RWPE1 (cell line): ENCODE results near the gene REELD1.

Experiments
- CTCF ChIA-PET: fragments of 350-600 bp; sonication (Branson Sonifier 250); formaldehyde crosslinking; extraction: SDS; loops from one replicate; lab custom pipeline; 2021; lab: Yijun Ruan, JAX
- POLR2A ChIA-PET: fragments of 400-600 bp; formaldehyde crosslinking; extraction: SDS; loops from one replicate; lab custom pipeline; 2020; ENCODE audit warnings: antibody characterized with exemption; ENCODE audit not compliant: low non-redundant PET; lab: Yijun Ruan, JAX
- DNase-seq: peaks from one replicate; pipeline ENCODE4 v3.0.0; 2012; ENCODE audit warnings: low spot score
- H3K27ac ChIP-seq: fragments of 450-650 bp; 2 replicates; pipeline ENCODE4 v1.5.1; 2017
- TF ChIP-seq, protein P1 (sequence below): fragments of 450-650 bp; conservative IDR thresholded peaks from 2 replicates; pipeline ENCODE4 v1.5.1; 2017; ENCODE audit warnings: low read depth, mild to moderate bottlenecking

The REELD1 gene

DNA sequence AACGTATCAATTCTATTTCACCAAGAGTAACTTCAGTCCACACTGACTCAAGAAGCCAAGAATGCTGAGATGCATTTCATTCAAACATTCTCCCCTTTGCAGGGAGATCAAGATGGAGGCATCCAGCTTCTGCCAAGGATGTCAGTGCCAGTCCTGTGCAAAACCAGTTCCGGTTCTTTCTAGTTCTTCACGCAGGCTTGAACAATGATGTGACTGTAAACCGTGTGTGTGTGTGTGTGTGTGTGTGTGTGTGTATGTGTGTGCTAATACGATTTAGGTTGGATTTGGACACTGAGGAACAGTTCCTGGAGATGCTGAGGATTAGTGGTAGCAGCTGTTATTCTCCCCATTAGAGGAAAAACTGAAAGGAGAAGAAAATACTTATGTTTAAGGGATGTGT, at the start of gene REELD1:
REELD1 (plus strand) TSS at position 301 of the 400 bp plus-strand sequence. CDS start 2,415 bp downstream, outside the sequence.
- TF ChIP-seq, protein P1, sequence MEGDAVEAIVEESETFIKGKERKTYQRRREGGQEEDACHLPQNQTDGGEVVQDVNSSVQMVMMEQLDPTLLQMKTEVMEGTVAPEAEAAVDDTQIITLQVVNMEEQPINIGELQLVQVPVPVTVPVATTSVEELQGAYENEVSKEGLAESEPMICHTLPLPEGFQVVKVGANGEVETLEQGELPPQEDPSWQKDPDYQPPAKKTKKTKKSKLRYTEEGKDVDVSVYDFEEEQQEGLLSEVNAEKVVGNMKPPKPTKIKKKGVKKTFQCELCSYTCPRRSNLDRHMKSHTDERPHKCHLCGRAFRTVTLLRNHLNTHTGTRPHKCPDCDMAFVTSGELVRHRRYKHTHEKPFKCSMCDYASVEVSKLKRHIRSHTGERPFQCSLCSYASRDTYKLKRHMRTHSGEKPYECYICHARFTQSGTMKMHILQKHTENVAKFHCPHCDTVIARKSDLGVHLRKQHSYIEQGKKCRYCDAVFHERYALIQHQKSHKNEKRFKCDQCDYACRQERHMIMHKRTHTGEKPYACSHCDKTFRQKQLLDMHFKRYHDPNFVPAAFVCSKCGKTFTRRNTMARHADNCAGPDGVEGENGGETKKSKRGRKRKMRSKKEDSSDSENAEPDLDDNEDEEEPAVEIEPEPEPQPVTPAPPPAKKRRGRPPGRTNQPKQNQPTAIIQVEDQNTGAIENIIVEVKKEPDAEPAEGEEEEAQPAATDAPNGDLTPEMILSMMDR, result no peak
- DNase-seq, result no peak
- CTCF ChIA-PET, result no interaction called here
- no peak within 1 kb of the TSS for H3K27ac ChIP-seq
- POLR2A ChIA-PET, result no interaction called here

DNA sequence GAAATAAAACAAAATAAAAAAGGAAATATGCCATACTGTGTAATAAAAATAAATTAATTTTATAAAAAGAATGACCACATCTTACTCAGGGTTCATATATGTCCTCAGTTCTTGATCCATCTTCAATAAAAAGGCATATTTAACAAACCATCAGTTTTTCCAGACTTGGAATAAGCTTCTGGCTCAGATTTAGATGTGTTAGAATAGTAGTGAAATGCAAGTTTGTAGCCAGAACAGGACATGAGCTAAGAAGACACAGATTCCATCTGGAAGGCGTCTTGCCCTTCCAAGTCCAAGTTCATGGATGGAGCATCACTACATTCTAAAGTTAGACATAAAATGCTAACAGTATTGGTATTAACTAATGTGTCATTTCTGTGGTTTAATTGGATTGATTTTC, 49.1 kb upstream of the REELD1 start:
- ChIA-PET POLR2A (no interaction called here), CTCF (interaction anchor here (0.6 kb wide), 1 partner anchor 8 kb away, joined by 3 read pairs; no protein-coding TSS in a partner anchor)
- no peak for DNase-seq
- H3K27ac ChIP-seq, result no peak overlapping the region
- TF ChIP-seq, protein P1, result no peak

- CTCF ChIA-PET, result interaction anchor here (0.6 kb wide), 1 partner anchor 9 kb away, joined by 3 read pairs; no protein-coding TSS in a partner anchor
- peak; percentile 28 for DNase-seq
- H3K27ac ChIP-seq, result peak overlapping the region; percentile 91
- POLR2A ChIA-PET, result no interaction called here
- TF ChIP-seq, protein P1, result no peak
Observed at GRCh38 chr4:146165840-146166239, 48.5 kb upstream of the REELD1 start.

DNA sequence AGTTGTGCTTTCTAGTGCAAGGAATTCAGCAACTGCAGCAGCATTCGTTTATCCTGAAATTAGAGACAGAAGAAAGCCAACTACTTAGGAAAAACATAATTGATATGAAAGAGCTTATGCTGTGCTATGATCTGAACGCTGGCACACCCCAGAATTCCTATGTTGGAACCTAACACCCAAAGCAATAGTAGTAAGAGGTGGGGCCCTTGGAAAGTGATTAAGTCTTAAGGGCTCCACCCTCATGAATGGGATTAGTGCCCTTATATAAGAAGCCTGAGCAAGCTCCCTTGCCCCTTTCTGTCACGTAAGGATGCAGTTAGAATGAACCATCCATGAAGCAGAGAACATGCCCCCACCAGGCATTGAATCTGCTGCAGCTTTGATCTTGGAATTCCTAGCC, 44.2 kb upstream of the REELD1 start:
- POLR2A ChIA-PET, result no interaction called here
- TF ChIP-seq, protein P1, result no peak
- no peak for DNase-seq
- H3K27ac ChIP-seq, result no peak overlapping the region
- CTCF ChIA-PET, result no interaction called here

DNA sequence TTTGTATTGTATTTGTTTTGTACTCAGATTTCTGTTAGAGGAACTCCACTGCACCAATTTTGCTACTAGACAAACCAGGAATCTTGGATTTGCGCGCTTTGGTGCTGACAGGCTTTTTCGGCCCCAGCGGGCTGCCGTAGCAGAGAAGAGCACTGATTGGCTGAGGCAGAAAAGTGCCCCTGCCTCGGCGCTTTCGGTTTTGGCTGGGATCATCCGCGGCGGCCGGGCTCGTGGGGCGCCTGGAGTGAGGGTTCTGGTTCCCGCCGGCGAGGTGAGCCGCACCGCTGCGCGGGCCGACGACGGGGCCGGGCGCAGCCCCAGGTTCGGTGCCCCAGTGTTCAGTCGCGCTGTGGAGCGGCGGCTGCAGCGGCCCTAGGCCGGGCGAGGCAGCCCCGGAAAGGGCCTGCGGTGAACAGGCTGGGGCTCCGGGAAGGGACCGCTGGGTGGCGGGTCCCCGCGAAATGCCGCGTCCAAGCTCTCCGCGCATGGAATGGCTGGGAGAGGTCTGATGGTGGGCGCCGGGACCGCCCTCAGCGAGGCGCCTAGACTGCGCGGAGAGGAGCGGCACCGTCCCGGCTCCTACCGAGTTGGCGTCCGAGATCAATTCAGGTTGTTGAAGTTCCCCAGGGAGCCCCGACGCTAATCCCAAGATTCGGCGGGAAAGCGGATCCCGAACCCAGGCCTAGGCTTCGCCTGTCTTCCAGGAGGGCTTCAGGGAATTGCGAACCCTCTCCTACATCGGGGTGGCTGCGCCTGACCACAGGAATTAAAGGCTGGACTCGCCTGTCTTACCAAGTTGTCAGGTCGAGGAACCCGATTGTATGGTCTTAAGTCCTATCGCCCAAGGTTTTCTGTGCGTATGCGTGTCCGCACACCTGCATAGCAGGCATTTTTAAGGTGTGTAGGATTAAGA, 38.5 kb upstream of the REELD1 start, which contains the start of gene LSM6:
LSM6 (plus strand) TSS at position 178 of the 913 bp plus-strand sequence. CDS start 7,204 bp downstream, outside the sequence.
- peak; percentile 85 for DNase-seq
- ChIA-PET CTCF (interaction anchor here (0.5 kb wide), 1 partner anchor 1453 kb away, joined by 5 read pairs; no protein-coding TSS in a partner anchor), POLR2A (no interaction called here)
- TF ChIP-seq, protein P1, result no peak
- peak within 1 kb of the TSS; percentile 87 for H3K27ac ChIP-seq

DNA sequence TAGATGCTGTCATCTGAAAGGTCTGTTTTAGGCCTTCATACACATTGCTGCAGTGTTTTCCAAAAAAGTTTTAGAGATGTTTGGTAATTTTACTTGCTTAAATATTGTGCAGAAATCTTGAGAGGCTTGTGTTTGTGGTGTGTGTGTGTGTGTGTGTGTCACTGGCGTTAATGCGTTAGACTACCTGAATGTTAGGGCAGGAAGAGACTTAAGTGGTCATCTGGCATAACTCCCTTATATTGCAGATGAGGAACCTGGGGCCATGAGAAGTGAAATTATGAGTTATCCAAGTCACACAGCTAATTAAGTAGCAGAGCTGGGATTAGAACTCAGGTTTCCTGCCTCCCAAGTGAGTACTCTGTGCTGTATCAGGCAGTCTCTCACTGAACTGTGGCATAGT, 37.4 kb upstream of the REELD1 start:
- CTCF ChIA-PET, result no interaction called here
- POLR2A ChIA-PET, result no interaction called here
- TF ChIP-seq, protein P1, result no peak
- DNase-seq, result no peak
- no peak overlapping the region for H3K27ac ChIP-seq
